ENCODE measurements around the gene METTL13.

Gene METTL13, protein sequence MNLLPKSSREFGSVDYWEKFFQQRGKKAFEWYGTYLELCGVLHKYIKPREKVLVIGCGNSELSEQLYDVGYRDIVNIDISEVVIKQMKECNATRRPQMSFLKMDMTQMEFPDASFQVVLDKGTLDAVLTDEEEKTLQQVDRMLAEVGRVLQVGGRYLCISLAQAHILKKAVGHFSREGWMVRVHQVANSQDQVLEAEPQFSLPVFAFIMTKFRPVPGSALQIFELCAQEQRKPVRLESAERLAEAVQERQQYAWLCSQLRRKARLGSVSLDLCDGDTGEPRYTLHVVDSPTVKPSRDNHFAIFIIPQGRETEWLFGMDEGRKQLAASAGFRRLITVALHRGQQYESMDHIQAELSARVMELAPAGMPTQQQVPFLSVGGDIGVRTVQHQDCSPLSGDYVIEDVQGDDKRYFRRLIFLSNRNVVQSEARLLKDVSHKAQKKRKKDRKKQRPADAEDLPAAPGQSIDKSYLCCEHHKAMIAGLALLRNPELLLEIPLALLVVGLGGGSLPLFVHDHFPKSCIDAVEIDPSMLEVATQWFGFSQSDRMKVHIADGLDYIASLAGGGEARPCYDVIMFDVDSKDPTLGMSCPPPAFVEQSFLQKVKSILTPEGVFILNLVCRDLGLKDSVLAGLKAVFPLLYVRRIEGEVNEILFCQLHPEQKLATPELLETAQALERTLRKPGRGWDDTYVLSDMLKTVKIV

DNA sequence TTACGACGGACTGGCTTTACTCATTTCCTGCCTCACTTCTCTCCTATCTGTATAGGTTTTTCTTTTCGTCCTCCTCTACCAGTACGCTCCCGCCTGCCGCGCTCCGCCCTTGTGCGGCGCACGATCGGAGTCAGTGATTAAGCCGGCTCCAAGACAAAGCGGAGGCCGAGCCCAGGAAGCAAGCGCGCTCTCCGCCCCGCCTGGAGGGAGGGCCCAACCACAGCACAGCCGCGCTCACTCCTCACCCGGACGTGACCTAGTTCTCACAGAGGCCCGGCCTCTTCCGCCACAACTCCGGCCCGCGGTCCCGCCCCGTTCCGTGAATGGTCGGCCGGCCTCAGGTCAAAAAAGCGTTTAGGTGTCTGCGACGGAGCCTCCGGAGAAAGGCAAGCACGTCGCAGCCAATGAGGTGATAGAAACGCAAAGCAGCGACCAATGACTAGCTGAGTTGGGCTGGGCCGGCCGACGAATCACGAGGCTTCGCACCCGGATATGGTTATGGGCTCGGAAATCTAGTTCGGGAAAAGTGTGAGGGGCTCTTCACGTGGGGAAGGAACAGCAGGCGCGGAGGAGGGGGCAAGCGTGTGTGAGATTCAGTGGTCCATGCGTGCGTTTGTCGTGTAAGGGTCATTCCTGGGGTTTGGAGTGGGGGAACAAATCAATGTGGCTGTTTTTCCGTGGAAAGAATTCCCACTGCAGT is at the start of gene METTL13:
TSS of gene METTL13 (plus strand) at position 485 of the 700 bp plus-strand sequence. CDS start 308 bp downstream, outside the sequence.
- H3K4me1 ChIP-seq (ENCODE audit: insufficient read depth, poor library complexity, severe bottlenecking) = no peaks in the 10 kb centered on the region

DNA sequence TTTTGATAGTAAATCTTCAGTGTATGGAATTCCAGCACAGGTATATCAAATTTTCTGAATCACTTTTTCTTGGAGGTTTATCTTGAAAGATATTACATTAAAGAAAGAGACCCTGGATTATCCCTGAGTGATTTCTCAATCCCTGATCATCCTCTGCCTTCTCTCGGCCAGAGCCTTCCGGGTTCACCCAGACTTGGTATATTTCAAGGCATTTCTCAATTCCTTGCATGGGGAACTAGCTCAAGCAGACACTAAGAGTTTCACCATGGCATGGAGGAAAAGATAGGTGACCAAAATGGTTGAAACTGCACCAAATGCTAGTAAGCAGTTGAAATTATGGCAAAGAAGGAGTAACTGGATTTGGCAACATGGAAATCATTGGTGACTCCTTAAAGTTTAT is 45.3 kb upstream of the METTL13 start:
- ATAC-seq (ENCODE audit: low read depth) (no peak), DNase-seq (ENCODE audit: low spot score) (no peak)
- H3K36me3 ChIP-seq (ENCODE audit: low read depth) = peaks cover 48% of the 10 kb centered on the region
- no peak overlapping the region for H3K27ac ChIP-seq (ENCODE audit: poor library complexity, severe bottlenecking)
- H3K4me3 ChIP-seq (ENCODE audit: severe bottlenecking) = no peak overlapping the region
- H3K27me3 ChIP-seq (ENCODE audit: insufficient read depth, poor library complexity, severe bottlenecking) = no peaks in the 10 kb centered on the region
- peaks cover 19% of the 10 kb centered on the region for H3K4me1 ChIP-seq (ENCODE audit: insufficient read depth, poor library complexity, severe bottlenecking)
- TF ChIP-seq, protein P1, sequence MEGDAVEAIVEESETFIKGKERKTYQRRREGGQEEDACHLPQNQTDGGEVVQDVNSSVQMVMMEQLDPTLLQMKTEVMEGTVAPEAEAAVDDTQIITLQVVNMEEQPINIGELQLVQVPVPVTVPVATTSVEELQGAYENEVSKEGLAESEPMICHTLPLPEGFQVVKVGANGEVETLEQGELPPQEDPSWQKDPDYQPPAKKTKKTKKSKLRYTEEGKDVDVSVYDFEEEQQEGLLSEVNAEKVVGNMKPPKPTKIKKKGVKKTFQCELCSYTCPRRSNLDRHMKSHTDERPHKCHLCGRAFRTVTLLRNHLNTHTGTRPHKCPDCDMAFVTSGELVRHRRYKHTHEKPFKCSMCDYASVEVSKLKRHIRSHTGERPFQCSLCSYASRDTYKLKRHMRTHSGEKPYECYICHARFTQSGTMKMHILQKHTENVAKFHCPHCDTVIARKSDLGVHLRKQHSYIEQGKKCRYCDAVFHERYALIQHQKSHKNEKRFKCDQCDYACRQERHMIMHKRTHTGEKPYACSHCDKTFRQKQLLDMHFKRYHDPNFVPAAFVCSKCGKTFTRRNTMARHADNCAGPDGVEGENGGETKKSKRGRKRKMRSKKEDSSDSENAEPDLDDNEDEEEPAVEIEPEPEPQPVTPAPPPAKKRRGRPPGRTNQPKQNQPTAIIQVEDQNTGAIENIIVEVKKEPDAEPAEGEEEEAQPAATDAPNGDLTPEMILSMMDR (IDR thresholded peaks at IDR 0.05; ENCODE audit: poor library complexity, severe bottlenecking) = no peak
- H3K9me3 ChIP-seq (ENCODE audit: severe bottlenecking) = no peaks in the 10 kb centered on the region

More for the DNA sequence above, at the start of gene METTL13:
- ATAC-seq (ENCODE audit: low read depth) = peak; percentile 99
- no peaks in the 10 kb centered on the region for H3K9me3 ChIP-seq (ENCODE audit: severe bottlenecking)
- H3K36me3 ChIP-seq (ENCODE audit: low read depth) = peaks cover 31% of the 10 kb centered on the region
- H3K27me3 ChIP-seq (ENCODE audit: insufficient read depth, poor library complexity, severe bottlenecking) = no peaks in the 10 kb centered on the region
- peak within 1 kb of the TSS; percentile 83 for H3K27ac ChIP-seq (ENCODE audit: poor library complexity, severe bottlenecking)
- TF ChIP-seq, protein P1 (IDR thresholded peaks at IDR 0.05; ENCODE audit: poor library complexity, severe bottlenecking) = no peak
- peak; percentile 98 for DNase-seq (ENCODE audit: low spot score)
- H3K4me3 ChIP-seq (ENCODE audit: severe bottlenecking) = peak within 1 kb of the TSS; percentile 76

DNA sequence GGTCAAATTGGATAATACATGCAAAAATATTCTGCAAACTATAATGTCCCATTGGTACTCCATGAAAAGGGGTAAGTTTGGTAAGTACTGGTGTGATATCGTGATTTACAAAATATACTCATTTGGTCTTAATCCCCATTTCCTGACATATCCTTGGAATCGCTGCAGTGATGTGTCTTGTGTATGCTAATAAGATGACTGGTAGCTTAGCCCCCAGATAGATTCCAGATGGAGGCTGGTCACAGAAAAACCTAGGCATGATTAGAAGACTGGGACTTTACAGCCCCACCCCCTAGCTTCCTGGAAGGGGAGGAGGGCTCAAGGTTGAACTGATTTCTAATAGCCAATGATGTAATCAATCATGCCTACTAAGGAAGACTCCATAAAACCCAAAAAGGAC is 42.5 kb upstream of the METTL13 start:
- peaks cover 40% of the 10 kb centered on the region for H3K36me3 ChIP-seq (ENCODE audit: low read depth)
- H3K9me3 ChIP-seq (ENCODE audit: severe bottlenecking) = no peaks in the 10 kb centered on the region
- H3K4me1 ChIP-seq (ENCODE audit: insufficient read depth, poor library complexity, severe bottlenecking) = peaks cover 24% of the 10 kb centered on the region
- peak overlapping the region; percentile 86 for H3K27ac ChIP-seq (ENCODE audit: poor library complexity, severe bottlenecking)
- H3K27me3 ChIP-seq (ENCODE audit: insufficient read depth, poor library complexity, severe bottlenecking) = no peaks in the 10 kb centered on the region
- TF ChIP-seq, protein P1 (IDR thresholded peaks at IDR 0.05; ENCODE audit: poor library complexity, severe bottlenecking) = no peak
- no peak overlapping the region for H3K4me3 ChIP-seq (ENCODE audit: severe bottlenecking)
- no peak for ATAC-seq (ENCODE audit: low read depth)
- DNase-seq (ENCODE audit: low spot score) = no peak

DNA sequence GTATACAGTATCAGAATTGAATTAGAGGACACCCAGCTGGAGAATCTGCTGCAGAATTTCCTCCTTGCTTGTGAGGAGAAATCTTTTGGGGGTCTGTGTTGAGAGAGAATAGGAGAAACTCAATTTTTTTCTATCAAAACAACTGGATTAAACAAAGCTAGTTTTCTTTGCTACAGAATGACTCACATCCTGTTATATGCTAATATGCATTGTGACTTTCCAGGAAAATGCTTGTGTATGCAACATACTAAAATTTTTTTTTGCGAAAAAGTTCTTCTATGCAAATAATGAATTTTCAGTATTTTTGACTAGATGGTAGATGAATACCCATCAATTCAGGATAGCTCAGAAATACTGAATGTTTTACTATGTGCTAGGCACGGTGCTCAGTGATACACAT is 41.8 kb upstream of the METTL13 start:
- ATAC-seq (ENCODE audit: low read depth) = no peak
- peaks cover 36% of the 10 kb centered on the region for H3K36me3 ChIP-seq (ENCODE audit: low read depth)
- peaks cover 24% of the 10 kb centered on the region for H3K4me1 ChIP-seq (ENCODE audit: insufficient read depth, poor library complexity, severe bottlenecking)
- no peaks in the 10 kb centered on the region for H3K9me3 ChIP-seq (ENCODE audit: severe bottlenecking)
- no peak for DNase-seq (ENCODE audit: low spot score)
- TF ChIP-seq, protein P1 (IDR thresholded peaks at IDR 0.05; ENCODE audit: poor library complexity, severe bottlenecking) = no peak
- no peaks in the 10 kb centered on the region for H3K27me3 ChIP-seq (ENCODE audit: insufficient read depth, poor library complexity, severe bottlenecking)
- no peak overlapping the region for H3K4me3 ChIP-seq (ENCODE audit: severe bottlenecking)
- peak overlapping the region; percentile 86 for H3K27ac ChIP-seq (ENCODE audit: poor library complexity, severe bottlenecking)

Data from RWPE2 (cell line).